Adrenal gland (tissue), 5 donors: ENCODE results near the gene NOTCH2NLA.
"Not testable (repeated sequence)": the region's sequence is repeated elsewhere in the genome, so short reads cannot be mapped to it uniquely, and the experiment has no call there.

ENCODE experiments used
- CTCF ChIP-seq, 6 experiments: fragments of 450-650 bp in 4 of 6; fragments of 200-600 bp in 2 of 6; sonication (generic) in 1 of 6; IDR thresholded peaks; 1 replicate in 5 of 6; 2 replicates in 1 of 6; pipeline versions ENCODE4 v1.5.1 to v1.8.0; 2016 to 2021; ENCODE audit warnings: antibody characterized with exemption in 6 of 6, mild to moderate bottlenecking in 2 of 6, moderate library complexity in 1 of 6
- POLR2A ChIP-seq, 2 donors: fragments of 450-650 bp; IDR thresholded peaks; one replicate each; pipeline ENCODE4 v1.6.1; 2017; ENCODE audit warnings: antibody characterized with exemption in 2 of 2, mild to moderate bottlenecking in 2 of 2, moderate library complexity in 1 of 2
- donor health status: DM: no; HTN: no; CAD: no.

- TF ChIP-seq CTCF, POLR2A (IDR thresholded peaks at IDR 0.05): not testable (repeated sequence)
These were observed 43.2 kb upstream of the NOTCH2NLA start for GRCh38 chr1:146271977-146272376.
